DMS79 treated with DMSO at 0.1 percent for 48 hours (cell line): ENCODE measurements around the gene UBAP1.
"Not testable (repeated sequence)": the region's sequence is repeated elsewhere in the genome, so short reads cannot be mapped to it uniquely, and the experiment has no call there.

Experiments used
- DNase-seq: peaks from one replicate; lab custom pipeline; 2025; lab: John Stamatoyannopoulos, UW

The UBAP1 gene

DNA sequence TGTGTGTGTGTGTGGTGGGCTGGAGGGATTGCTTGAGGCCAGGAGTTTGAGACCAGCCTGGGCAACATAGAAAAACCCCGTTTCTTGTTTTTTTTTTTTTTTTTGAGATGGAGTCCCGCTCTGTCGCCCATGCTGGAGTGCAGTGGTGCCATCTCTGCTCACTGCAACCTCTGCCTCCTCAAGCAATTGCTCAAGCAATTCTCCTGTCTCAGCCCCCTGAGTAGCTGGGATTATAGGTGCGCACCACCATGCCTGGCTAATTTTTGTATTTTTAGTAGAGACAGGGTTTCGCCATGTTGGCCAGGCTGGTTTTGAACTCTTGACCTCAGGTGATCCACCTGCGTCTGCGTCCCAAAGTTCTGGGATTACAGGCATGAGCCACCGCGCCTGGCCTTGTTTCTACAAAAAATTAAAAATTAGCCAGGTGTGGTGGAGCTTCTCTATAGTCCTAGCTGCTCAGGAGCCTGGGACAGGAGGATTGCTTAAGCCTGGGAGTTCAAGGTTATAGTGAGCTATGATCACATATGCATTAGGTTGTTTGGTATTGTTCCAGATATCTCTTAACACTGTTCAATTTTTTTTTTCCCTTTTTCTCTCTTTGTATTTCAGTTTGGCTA, 47.4 kb downstream of the UBAP1 start:
- not testable (repeated sequence) for DNase-seq

DNA sequence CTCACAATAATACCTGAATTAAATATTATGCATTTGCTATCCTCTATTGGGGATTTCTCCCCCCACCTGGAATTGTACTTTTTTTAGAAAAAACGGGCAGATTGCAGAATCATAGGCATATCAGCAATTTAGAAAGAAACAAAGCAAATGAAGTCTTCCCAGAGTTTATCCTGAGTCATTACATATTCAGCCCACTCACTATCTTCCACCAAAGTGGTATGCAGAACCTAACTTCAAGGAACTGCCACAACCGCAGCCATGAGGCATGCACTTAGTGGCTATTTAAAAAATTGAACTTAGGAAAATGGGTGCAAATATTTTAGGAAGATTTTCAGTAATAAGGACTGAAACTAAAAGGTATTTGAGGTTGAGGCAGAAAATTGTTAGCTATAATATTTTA, 48.6 kb downstream of the UBAP1 start:
- DNase-seq = no peak

DNA sequence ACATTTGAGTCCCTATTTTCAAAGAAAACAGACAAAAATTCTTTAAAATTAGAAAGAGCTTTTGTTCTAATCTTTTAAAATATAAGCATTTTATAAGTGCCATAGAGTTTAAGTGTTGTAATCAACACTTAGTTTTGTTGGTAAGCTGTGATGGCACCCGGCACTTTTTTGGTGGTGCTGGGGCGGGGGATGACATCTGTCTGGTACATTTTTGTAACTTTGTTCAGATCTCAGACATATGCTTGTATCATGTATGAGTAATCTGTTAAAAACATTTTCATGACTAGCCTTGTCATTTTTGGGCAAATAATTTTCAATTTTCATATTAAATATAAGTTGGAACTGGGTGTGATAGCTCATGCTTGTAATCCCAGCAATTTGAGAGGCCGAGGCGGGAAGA, 51.7 kb downstream of the UBAP1 start:
- DNase-seq = no peak

DNA sequence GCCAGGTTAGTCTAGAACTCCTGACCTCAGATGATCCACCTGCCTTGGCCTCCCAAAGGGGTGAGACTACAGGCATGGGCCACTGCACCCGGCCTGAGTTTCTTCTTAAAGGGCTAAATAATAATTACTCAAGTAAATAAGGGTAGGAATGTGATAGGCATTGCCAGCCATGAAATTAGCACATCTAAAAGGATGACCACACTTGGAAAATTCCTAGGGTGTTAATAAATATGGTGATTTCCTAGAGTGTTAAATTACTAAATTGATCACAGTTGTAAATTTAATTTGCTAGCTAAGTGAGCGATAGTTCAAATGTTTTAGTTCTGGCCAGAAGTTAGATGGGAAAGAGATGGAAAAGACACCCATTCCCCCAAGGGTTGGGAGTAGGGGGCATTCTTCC, 53.4 kb downstream of the UBAP1 start:
- no peak for DNase-seq

DNA sequence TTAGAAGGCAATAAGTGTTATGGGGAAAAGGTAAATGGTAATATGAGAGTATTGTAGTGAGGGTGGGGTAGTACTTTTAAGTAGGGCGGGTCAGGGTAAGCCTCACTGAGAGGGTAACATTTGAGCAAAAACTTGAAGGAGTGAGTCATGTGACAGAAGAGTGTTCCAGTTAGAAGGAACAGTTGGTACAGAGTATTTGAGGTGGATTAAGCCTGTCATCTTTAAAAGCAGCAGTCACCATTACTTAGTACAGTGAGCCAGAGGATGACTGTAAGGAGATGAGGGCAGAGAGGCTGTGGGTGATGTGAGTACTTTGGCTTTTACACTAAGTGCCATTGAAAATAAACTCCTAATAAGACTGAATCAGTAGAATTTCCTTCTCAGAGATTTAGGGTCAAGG, 54.8 kb downstream of the UBAP1 start:
- DNase-seq = no peak

DNA sequence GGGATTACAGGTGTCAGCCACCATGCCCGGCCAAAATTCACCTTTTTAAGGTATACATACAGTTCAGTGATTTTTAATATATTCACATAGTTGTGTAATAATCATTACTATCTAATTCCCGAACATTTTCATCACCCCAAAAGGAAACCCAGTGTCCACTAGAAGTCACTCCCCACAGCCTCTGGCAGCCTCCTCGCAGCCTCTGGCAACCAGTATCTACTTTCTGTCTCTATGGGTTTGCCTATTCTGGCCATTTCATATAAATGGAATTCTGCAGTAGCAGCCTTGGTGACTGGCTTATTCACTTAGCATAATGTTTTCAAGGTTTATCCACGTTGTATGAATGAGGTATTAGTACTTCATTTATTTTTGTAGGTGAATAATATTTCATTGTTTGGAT, 59.0 kb downstream of the UBAP1 start:
- DNase-seq = no peak

DNA sequence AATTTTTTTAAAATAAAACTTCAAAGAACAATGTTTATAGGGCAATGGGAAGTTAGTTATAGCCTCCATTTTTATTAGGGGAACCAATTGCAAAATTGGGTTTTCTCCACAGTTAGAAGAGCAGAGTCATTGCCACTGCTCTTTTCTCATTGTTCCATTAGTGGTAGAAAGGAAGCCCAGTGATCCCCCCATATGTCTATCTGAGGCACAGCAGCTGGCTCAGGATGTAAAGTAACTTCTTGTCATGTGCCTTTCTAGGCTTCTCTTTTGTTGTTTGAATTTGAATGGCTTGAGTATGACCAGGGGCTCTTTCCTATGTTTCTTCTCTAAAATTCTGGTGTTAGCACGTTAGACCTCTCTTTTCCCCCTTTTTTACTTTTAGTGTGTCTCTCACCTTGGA, 61.2 kb downstream of the UBAP1 start:
- DNase-seq = no peak

DNA sequence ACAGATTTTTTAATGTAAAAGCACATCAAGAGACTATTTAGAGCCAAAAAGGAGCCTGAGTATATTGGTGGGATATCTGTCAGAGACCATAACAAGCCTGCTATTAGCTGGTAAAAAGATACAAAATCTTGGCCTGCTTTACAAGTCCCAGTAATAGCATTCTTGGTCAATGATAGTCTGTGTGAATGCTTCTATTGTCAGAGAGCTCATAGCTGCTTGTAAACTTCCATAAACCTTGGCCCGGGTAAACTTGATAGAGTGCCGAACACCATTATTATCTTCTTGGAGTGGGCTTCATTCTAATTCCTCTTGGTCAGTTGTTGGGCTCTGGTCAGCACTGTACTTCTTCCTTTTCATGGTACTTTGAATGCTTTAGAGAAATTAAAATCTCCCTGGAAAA, 64.0 kb downstream of the UBAP1 start:
- DNase-seq = no peak

DNA sequence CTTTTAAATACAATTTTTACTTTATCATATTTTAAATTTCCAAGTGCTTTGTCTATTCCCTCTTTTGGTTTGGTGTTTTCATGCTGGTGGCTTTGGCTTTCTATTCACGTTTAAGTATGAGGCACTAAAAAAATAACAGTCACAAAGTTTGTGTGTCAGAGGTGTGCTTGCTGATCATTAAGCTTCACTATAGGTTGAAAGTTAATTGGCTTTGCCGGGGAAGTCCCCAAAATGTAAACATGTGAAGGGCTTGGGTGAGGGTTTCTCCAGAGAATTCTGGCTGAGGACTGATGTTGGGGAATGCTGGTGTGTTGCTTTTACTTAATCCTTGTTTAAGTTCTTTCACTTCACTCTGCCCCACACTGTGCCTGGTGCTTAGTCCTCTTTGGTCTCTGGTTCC, 66.4 kb downstream of the UBAP1 start:
- DNase-seq = not testable (repeated sequence)

DNA sequence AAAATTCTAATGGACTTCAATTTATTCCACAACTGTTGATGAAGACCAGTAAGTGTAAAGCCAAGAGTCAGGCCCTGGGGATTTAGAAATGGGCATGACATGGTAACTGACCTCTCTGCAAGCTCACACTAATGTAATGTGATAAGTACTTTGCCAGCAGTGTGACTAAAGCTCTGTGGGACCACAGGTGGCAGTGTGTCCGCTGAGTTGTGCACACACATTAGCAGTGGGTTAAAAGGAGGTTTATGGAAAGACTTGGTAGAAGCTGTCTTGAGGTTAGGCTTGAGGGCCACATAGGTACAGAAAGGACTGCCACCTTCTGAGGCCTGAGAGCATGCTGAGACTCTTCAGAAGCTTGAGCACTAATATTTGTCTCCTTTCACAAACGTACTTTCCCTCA, 67.6 kb downstream of the UBAP1 start:
- no peak for DNase-seq

DNA sequence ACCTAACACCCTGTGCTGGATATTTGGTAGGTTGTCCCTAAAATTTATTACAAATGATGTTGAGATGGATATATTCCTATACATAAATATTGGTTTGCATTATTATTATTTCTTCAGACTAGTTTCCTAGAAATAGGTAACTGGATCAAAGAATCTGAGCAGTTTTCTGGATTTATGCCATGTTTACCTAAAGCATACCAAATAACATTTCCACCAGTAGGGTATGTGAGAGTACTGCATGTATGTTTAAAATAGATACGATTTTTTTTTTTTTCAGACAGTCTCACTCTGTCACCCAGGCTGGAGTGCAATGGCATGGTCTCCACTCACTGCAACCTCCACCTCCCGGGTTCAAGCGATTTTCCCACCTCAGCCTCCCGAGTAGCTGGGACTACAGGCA, 68.9 kb downstream of the UBAP1 start:
- DNase-seq = not testable (repeated sequence)

DNA sequence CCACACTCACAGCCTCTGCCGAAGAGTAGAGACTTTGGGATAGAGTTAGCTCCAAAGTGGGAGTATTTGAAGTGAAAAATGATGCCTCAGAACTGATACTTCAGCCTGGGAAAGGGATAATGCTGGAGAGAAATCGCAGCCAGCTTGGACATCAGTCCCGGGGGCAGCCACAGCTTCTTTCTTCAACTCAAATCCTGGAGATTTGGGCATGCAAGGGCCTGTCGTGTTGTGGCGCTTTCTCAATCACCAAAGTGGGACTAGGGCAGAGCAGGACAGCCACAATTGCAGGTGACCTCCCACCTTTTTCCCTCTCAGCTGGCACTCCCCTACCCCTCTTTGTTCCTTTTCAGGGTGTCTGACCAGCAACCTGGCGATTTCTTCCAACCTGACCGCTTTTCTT, 70.4 kb downstream of the UBAP1 start:
- DNase-seq = no peak

DNA sequence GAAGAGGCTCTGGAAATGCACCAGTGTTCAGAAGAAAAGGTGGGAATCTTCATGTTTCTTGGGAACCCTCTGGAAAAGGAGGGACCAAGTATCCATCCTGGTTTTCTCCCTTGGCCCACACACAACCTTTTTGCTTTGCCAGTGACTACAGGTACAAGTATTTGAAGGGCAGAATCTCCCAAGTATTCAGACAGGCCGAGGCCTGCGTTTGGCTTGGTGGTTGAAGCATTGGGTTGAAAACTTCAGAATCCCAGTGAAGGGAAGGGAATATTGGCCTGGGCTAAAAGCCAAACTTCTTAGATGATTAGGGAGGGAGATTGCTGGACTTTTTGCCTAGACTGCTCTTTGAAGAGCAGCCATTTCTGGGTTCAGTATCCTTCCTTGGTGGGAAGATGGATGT, 71.9 kb downstream of the UBAP1 start:
- no peak for DNase-seq

DNA sequence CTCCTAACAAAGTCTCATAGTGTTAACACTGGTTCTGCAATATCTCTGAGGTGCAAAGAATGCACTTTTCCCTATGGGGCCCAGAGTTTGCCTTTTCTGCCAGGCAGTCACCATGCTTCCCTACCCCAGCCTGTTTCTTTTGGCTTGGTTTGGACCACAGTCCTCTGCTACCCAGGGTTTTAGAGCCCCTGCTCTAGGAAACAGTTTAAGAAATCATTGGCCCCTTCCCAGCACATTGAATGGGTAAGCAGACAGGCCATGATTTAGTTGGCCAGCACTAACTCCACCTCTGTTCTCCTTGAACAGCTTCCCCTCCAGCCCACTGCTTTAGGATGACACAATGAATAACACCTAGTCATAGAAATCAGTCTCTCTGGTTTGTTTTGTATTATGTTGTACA, 73.2 kb downstream of the UBAP1 start:
- DNase-seq = no peak

DNA sequence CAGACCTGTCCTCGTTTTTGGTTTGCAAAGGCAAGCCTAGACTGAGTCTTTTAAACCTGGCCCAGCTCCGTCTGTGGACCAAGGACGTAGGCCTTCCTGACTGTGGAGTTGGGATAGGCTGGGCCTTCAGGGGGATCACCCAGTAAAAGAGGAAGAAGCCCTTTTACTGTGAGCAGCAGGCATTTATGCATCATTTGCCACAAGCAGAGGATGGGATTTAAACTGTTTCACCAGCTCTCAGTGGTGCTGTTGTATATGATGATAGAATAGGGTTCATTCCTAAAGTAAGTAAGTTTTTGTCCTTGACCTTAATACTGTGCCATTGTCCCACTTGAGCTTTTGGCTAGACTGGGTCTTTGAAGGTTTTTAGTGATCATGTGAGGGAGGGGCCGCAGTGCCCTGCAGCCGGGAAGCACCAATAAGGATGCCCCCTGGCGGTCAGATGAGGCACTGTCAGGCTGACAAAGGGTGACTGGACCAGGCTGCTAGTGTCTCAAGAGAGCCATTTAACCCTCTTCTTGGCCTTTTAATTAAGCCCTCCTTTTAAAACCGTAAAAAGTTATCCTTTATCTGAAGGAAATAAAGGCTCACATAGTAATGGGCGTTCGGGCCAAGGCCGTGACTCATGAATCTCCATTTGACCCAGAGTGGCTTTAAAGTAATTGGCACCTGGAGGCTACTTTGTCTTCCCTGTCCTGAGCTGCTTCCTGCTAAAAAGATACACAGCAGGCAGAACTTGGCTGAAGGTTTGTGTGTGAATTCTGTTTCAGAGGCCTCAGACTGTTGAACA, 74.0 kb downstream of the UBAP1 start:
- DNase-seq = no peak

DNA sequence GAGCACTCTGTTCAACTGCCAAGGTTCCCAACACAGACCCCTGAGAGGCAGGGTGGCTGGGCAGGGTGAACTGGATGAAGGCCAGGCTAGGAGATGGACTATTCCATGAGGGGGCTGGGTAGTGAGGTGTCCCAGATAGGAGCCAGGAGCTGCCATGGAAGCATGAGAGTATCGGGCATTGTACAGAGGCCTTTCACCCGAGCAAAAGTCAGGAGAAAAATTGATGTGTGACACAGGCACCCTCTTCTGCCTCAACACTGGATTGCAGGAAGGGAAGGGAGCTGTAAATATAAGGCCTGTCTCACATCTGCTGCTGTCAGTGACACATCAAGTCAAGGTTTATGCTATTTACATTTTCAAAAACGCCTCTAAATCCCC, 74.6 kb downstream of the UBAP1 start:
- no peak for DNase-seq

DNA sequence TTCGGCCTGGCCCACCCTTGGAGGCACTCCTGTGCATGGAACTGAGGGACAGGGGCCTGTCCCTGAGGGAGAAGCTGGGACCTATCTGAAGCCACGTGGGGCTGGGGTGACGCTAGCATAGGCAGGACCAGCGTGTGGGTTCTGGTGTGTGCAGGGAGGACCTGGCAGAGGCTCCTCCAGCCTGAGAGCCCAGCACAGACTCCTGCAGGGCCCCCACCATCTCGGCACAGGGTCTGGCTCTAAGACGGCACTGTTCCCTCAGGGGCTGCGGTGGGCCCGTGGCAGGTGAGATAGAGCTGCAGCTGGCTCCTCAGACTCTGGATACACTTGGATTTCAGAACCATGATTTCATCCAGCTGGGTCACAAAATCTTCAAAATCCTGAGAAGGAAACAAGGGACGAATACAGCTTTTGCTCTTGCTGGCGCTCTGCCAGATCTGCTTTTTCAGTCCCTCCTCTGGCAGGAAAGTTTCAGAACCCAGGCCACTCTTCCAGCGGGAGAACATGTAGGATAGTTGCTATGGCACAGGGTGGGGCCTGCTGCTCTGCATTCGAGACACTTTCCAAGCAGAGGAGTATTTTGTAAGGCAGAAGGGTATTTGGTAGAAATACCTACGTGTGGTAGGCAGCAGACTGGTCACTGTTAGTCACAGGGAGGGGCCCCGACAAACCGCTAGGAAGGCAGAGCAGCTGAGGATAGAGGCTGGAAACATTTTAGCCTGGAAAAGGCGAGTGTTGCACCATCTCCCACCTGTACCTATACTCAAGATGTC, 75.5 kb downstream of the UBAP1 start:
- no peak for DNase-seq

DNA sequence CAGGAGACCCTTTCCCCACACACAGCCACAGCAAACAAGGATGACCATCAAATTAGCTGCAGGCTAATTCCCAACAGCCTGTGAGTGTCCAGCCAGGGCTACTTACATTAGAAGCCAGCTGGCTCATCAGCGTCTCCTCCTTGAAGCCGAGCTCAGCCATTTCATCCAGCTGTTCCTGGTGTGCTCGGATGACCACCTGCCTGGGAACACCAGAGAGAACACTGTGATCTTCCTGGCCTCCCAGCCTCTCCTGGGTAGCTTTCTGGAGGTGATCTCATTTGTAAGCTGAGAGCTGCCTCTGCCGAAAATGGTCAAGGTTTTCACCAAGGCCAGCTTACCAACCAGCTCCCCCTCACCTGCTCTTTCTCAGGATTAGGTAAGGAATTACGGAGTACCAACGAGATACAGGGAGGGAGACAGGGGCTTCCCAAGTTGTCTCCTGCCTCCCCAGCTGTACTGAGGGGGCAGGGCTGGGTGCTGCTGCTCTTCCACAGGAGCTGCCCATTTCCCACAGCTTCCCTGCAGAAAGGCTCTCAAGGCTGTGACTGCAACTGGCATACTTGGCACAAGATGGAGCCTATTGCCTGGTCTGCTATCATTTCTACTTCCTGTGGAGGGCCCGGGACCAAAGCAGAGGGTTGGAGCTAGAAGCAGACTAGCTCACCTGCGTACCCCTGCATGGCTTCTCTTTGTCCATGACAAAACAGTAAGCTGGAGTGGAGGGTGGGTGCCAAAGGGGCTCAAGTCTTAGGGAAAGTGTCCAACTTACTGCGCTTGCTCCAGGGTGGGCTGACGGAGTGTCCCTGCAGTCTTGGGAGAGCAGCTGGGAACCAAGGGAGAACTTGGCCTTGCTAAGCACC, 76.4 kb downstream of the UBAP1 start:
- no peak for DNase-seq

DNA sequence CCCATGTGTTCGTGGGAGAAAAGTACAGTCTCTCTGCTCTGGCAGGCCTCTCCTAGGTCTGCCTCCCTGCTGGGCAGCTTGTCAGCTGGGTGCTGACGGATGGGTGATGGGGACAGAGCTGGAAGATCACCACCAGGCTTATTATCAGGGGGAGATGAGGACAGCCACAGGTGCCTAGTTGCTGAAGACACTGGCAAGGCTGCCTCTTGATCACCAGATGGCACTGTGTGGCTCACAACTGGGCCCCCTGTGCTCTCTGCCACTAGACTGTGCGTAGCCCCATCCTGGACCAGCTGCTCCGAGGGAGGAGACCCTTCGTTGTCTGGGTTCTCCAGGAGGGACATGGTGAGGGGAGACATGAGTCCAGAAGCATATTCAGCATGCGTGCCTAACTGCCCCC, 77.3 kb downstream of the UBAP1 start:
- DNase-seq = no peak

DNA sequence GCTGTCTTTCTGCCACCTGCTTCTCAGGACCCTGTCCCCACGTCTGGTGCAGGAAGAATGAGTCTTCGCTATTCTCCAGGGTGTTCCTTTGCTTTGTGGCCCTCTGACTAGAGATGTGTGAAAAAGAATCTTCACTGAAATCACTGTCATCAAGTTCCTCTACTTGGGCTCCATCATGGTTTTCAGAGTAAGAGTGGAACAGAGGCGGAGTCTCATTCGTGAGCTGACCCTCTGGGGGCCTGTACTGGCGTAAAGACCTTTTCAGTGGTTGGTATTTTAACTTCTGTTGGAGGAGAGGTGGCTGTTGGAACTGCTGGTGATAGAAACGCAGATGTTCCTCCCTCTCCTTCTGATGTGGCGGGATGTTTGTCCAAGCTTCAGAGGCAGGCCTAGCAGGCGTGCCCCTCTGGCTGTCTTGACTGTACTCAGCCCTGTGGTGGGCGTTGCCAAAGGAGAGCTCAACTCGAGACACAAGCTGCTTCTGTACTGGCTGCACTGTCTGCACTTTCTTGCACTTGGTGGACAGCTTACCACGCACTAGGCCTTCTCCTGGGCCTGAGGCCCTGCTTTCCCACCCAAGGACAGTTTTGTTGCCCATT, 78.2 kb downstream of the UBAP1 start:
- no peak for DNase-seq

DNA sequence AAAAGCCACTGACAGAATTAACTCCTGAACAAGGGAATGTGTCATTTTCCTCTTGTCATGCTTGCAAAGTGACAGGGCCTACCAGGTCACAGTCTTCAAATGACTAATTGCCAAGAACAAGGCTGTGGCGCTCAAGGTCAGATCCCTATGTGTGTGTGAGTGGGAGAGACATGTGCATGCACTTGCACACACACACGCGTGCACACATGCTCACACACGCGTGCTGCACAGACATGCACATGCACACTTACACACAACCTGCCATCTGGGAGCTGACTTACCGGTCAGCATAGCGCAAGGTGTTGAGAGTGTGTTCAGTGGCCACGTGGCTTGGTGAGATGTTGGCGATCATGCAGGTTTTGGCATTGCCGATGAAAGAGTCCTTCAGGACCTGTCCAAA, 80.5 kb downstream of the UBAP1 start:
- no peak for DNase-seq

DNA sequence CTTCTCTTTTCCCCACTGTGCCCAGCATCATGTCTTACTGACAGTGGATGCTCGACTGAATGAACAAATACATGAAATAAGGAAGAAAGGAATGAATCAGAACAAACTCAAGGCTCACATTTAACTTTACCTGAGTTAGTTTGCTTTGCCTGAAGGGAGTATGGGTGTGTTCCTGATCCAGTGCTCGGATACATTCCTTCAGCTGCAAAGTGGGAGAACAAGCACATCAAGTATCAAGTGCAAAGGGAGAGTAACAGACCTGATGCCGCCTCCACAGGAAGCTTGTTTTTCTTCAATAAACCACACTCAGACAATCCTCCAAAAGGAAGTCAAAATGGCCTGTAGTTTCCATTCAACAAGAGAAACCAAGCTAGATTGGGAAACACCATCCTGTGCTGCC, 84.1 kb downstream of the UBAP1 start:
- DNase-seq = no peak
